ENCODE data around the gene STAT3. TPM values are rescaled to one million over a fixed set of nuclear protein-coding genes. Genes with fewer than 3 reads are reported as not detected.
A peak's percentile ranks its signal among the peaks of the same experiment; 100 is the strongest.

The STAT3 gene
- total and polyA plus RNA-seq, 9 of the 15 experiments (the other 6 are each of a cell fraction or from before 2014, with no cell fraction given), result 90.0 to 179 (median 114) TPM

DNA sequence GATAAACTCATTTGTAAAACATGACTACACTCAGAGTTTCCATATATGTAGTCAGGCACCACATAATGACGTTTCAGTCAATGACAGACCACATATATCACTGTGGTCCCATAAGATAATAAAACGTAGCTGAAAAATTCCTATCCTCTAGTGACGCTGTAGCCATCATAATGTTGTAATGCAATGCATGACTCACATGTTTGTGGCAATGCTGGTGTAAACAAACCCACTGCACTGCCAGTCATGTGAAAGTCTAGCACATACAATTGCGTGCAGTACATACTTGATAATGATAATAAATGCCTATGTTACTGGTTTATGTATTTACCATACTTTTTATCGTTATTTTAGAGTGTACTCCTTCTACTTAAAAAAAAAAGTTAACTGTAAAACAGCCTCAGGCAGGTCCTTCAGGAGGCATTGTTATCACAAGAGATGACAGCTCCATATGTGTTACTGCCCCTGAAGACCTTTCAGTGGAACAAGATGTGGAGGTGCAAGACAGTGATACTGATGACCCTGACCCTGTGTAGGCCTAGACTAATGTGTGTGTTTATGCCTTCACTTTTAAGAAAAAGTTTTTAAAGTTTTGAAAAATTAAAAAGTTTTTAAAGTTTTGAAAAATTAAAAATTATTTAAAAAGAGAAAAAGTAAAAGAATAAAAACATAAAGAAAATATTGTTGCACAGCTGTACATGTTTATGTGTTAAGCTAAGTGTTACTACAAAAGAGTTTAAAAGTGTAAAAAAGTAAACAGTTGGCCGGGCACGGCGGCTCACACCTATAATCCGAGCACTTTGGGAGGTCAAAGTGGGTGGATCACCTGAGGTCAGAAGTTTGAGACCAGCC is 121.1 kb downstream of the STAT3 start:
- H3K4me2 ChIP-seq (ENCODE audit: insufficient read depth, low read length), result peak overlapping the region; percentile 74
- 0 out of 4 replicates have a peak, but pooled peaks of 1 of the 2 experiments have one; percentile 10 for TF ChIP-seq RCOR1 (IDR thresholded peaks at IDR 0.05; ENCODE audit: borderline replicate concordance in 1 of 2, low read depth in 2 of 2, low read length in 2 of 2)
- TF ChIP-seq, protein P1, sequence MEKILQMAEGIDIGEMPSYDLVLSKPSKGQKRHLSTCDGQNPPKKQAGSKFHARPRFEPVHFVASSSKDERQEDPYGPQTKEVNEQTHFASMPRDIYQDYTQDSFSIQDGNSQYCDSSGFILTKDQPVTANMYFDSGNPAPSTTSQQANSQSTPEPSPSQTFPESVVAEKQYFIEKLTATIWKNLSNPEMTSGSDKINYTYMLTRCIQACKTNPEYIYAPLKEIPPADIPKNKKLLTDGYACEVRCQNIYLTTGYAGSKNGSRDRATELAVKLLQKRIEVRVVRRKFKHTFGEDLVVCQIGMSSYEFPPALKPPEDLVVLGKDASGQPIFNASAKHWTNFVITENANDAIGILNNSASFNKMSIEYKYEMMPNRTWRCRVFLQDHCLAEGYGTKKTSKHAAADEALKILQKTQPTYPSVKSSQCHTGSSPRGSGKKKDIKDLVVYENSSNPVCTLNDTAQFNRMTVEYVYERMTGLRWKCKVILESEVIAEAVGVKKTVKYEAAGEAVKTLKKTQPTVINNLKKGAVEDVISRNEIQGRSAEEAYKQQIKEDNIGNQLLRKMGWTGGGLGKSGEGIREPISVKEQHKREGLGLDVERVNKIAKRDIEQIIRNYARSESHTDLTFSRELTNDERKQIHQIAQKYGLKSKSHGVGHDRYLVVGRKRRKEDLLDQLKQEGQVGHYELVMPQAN (IDR thresholded peaks at IDR 0.05; ENCODE audit: borderline replicate concordance), result peak; percentile 43; the same call in 1 of the 2 replicates
- peak in 1 of 2 experiments; percentile 72; a peak in 1 of 4 replicates for TF ChIP-seq ARNT (IDR thresholded peaks at IDR 0.05)
- TF ChIP-seq, protein P2, sequence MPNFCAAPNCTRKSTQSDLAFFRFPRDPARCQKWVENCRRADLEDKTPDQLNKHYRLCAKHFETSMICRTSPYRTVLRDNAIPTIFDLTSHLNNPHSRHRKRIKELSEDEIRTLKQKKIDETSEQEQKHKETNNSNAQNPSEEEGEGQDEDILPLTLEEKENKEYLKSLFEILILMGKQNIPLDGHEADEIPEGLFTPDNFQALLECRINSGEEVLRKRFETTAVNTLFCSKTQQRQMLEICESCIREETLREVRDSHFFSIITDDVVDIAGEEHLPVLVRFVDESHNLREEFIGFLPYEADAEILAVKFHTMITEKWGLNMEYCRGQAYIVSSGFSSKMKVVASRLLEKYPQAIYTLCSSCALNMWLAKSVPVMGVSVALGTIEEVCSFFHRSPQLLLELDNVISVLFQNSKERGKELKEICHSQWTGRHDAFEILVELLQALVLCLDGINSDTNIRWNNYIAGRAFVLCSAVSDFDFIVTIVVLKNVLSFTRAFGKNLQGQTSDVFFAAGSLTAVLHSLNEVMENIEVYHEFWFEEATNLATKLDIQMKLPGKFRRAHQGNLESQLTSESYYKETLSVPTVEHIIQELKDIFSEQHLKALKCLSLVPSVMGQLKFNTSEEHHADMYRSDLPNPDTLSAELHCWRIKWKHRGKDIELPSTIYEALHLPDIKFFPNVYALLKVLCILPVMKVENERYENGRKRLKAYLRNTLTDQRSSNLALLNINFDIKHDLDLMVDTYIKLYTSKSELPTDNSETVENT (CRISPR knock-in tag; IDR thresholded peaks at IDR 0.05), result no peak
- TF ChIP-seq SLC30A9 (CRISPR knock-in tag; IDR thresholded peaks at IDR 0.05), result no peak
- TF ChIP-seq TARDBP (IDR thresholded peaks at IDR 0.05), result peak; percentile 83; the same call in 1 of the 2 replicates
- TF ChIP-seq, protein P3, sequence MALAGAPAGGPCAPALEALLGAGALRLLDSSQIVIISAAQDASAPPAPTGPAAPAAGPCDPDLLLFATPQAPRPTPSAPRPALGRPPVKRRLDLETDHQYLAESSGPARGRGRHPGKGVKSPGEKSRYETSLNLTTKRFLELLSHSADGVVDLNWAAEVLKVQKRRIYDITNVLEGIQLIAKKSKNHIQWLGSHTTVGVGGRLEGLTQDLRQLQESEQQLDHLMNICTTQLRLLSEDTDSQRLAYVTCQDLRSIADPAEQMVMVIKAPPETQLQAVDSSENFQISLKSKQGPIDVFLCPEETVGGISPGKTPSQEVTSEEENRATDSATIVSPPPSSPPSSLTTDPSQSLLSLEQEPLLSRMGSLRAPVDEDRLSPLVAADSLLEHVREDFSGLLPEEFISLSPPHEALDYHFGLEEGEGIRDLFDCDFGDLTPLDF (CRISPR knock-in tag; IDR thresholded peaks at IDR 0.05), result no peak
- TF ChIP-seq CHCHD3 (CRISPR knock-in tag; IDR thresholded peaks at IDR 0.05), result 0 out of 2 replicates have a peak, but pooled peaks have one; percentile 7
- TF ChIP-seq, protein P4, sequence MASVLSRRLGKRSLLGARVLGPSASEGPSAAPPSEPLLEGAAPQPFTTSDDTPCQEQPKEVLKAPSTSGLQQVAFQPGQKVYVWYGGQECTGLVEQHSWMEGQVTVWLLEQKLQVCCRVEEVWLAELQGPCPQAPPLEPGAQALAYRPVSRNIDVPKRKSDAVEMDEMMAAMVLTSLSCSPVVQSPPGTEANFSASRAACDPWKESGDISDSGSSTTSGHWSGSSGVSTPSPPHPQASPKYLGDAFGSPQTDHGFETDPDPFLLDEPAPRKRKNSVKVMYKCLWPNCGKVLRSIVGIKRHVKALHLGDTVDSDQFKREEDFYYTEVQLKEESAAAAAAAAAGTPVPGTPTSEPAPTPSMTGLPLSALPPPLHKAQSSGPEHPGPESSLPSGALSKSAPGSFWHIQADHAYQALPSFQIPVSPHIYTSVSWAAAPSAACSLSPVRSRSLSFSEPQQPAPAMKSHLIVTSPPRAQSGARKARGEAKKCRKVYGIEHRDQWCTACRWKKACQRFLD (CRISPR knock-in tag; IDR thresholded peaks at IDR 0.05), result peak; percentile 69
- 0 out of 2 replicates have a peak, but pooled peaks have one; percentile 40 for TF ChIP-seq ZNF197 (CRISPR knock-in tag; IDR thresholded peaks at IDR 0.05; ENCODE audit: low read depth)
- no peak for TF ChIP-seq ZBTB8A (IDR thresholded peaks at IDR 0.05; ENCODE audit: partially characterized antibody)
- peak; percentile 82; the same call in 1 of the 2 replicates for TF ChIP-seq POLR2AphosphoS2 (IDR thresholded peaks at IDR 0.05; ENCODE audit: low read length)
- no peak for TF ChIP-seq RBM17 (IDR thresholded peaks at IDR 0.05; ENCODE audit: borderline replicate concordance, low read depth, low read length)
- peak; percentile 89 for TF ChIP-seq NCOR1 (IDR thresholded peaks at IDR 0.05)

More for the DNA sequence above, 121.1 kb downstream of the STAT3 start:
- no peaks in the 10 kb centered on the region for H3K9me1 ChIP-seq (ENCODE audit: control insufficient read depth, insufficient read depth, low read length)
- H3K9me3 ChIP-seq (replicated peaks; ENCODE audit: control insufficient read depth, insufficient read depth, low read depth, low read length), result no peaks in the 10 kb centered on the region
- FAIRE-seq (peak; percentile 92), DNase-seq (ENCODE audit: extremely low read depth in 1 of 4, low spot score in 3 of 4) (peak; percentile 41 to 91 (median 50)), ATAC-seq (peak; percentile 78)
- in situ Hi-C loops (cut with MboI), result no loop called here
- peak overlapping the region; percentile 93 for H3K27ac ChIP-seq (ENCODE audit: extremely low read depth, low read depth, low read length)
- peaks cover 45% of the 10 kb centered on the region for H3K36me3 ChIP-seq (ENCODE audit: control insufficient read depth, insufficient read depth, low read length)
- no peaks in the 10 kb centered on the region for H4K20me1 ChIP-seq (replicated peaks; ENCODE audit: control insufficient read depth, insufficient read depth, low read length)
- no peaks in the 10 kb centered on the region for H3K27me3 ChIP-seq (ENCODE audit: control insufficient read depth in 2 of 2, insufficient read depth in 2 of 2, low read length in 2 of 2)
- WGBS (ENCODE audit: insufficient coverage, low coverage, missing lambda C conversion rate), result 3% methylated on average over 9 of the region's 9 CpGs
- ChIA-PET POLR2A (interaction anchor here (0.5 to 5.2 kb wide), 13 partner anchors 8 to 245 kb away, joined by 3 to 41 read pairs (median 6); partner anchors contain the start of genes STAT5A and STAT5B), CTCF (ENCODE audit: low intra/inter-chr PET ratio) (no interaction called here)
- no TSS peak for BruUV-seq (replicated peaks)
- intact Hi-C loops (cut with micrococcal nuclease), result no loop called here
- peak overlapping the region in 1 of 2 experiments; percentile 84; a peak in 2 of 4 replicates for H3K9ac ChIP-seq (ENCODE audit: insufficient read depth in 1 of 2, low read depth in 2 of 2, low read length in 2 of 2)
- H3K4me1 ChIP-seq (replicated peaks in 1 of 2; ENCODE audit: control insufficient read depth in 2 of 2, insufficient read depth in 2 of 2, low read length in 2 of 2), result peaks cover 14 to 21% of the 10 kb centered on the region in 2 experiments
- peaks cover 88% of the 10 kb centered on the region for H3K79me2 ChIP-seq (ENCODE audit: control insufficient read depth, insufficient read depth, low read length)
- H3K4me3 ChIP-seq, result no peak overlapping the region
- H2AFZ ChIP-seq (ENCODE audit: low read depth, low read length), result no peak overlapping the region
